GM19324 (cell line): ENCODE measurements around the gene NRXN3.

ENCODE experiments used
- ATAC-seq: cut with Tn5 transposase; IDR thresholded peaks from one replicate; pipeline ENCODE4 v1.9.1; 2021; ENCODE audit warnings: mild to moderate bottlenecking, moderate library complexity; ENCODE audit not compliant: unreplicated experiment, low FRiP score

NRXN3 gene

DNA sequence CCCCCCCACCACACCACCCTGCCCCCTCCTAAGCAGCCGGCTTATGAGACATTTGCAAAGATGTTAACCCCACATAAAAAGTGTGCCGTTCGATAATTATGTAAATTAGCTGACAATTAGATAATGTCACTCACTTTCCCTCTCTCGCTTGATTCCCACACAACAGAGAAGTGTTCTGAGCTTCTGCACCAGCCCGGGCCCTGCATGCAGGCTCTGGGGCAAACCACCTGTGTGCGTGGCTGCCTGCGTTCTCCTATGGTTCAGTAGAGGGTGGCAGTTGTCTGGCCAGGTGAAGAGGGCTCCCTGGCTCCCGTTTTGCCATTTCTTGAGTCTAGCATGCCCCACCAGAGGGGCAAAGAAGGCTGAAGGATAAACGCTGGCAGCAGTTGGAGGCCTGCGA is 68.0 kb downstream of the NRXN3 start:
- no peak for ATAC-seq

DNA sequence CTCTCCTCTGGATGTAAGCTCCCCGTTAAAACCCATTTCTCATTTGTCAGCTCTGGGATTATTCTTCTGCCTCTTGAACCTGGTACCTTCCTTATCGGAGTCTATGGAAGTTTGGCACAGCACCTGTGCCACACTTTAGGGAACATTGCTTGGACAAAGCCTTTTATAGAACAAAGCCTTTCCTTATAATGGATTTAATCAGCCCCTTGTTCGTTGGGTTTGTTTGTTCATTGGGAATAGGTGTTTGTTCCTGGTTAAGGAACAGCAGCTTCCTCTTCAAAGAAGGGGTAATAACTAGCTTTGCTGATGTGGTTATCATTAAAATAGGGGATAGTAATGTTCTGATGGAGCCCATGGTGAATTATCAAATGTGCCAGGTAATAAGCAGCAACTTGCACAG is 70.4 kb downstream of the NRXN3 start:
- no peak for ATAC-seq

DNA sequence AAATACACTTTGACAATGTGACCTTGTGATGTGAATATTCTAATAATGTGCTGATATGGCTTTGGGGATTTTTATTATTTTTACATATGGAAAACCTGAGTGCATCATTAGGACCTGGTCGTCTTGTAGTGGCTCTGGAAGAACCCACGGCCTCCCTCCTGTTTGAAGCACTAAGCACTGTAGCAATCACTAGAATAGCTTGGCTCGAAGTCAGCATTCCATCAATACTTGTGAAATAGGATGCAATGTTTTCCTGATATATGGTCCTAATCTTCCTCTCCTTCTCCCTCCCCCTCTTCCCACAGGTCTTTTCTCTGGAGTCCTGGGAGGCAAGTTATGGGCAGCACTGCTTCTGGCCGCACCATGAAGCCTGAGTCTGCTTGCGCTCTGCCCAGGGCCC is 71.9 kb downstream of the NRXN3 start:
- ATAC-seq: no peak

DNA sequence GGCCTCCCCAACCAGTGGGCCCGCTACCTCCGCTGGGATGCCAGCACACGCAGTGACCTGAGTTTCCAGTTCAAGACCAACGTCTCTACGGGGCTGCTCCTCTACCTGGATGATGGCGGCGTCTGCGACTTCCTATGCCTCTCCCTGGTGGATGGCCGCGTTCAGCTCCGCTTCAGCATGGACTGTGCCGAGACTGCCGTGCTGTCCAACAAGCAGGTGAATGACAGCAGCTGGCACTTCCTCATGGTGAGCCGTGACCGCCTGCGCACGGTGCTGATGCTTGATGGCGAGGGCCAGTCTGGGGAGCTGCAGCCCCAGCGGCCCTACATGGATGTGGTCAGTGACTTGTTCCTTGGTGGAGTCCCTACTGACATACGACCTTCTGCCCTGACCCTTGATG is 73.0 kb downstream of the NRXN3 start:
- ATAC-seq: no peak

DNA sequence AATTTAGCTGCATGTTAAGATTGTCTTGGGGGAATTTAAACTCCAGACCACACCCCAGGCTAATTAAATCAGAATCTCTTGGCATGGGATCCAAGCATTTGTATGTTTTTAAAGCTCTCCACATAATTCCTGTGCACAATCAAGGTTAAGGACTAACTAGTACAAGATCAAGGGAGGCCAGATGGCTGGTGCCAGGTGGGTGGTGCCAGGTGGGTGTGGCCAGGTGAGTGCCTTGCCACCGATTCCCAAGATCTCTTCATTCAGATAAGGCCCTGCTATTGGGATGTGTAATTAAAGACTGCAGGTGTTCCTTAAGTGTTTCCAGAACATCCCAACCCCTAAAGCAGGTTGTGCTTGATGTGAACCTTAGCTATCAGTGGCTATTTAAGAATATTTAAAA is 75.1 kb downstream of the NRXN3 start:
- ATAC-seq: no peak

DNA sequence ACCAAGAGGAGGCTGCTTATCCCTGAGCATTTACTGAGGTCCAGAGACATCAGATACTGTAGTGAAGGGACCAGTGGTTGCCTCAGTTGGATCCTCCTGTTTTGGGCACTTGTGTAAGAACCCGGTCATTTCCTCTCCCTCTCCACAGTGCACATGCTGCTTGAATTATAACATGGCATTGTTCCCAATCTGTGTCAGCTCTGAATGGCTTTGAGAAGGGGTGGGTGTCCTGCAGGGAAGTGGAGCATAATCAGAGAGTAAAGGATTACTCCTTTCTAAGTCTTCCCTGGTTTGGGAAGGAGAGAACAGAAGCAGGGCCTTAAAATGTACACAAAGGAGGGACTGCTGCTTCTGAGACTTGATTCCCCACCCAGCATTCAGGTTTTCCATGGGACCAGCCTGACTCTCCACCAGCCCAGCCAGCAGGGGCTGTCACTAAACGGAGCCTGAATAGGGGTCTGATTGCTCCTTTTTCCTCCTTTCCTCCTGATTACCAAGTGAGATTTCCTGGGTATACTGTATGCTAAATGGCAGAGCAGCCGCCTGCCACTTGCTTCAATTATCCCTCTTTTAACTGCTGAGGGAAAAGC is 78.4 kb downstream of the NRXN3 start:
- no peak for ATAC-seq

DNA sequence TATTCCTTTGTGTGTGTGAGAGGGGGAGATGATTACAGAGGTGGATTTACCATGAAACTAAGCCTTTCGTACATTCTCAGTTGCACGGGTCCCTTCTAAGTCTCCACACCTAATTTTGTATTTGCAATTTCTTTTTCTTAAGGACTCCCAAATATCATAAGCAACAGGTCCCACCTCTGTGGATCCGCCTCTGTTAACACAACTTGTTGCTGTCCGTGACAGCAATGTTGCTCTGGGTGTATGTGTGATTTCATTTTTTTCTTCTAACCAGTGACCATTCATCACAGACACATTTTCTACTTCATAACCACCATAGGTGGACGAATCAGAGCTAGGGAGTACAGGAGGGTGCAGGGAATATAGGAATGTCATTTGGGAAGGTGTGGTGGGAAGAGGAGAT is 81.1 kb downstream of the NRXN3 start:
- no peak for ATAC-seq

DNA sequence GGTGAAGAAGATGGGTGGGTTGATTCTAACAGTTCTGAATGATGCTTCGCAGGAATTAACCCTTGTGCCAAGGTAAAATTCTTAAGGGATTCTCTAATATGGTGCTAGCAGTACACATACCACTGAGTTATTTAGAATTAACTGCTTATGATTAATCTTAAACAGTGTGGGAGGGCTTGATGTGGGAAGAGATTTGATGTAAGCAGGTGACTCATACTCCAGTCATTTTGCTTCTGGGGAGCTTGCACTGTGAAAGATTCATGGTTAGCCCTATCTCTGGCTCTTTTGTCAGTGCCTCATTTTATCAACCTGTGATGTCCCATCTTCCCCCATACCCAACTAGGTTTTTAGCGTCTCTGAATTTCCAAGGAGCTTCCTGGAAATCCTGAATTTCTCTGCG is 83.8 kb downstream of the NRXN3 start:
- ATAC-seq: no peak

DNA sequence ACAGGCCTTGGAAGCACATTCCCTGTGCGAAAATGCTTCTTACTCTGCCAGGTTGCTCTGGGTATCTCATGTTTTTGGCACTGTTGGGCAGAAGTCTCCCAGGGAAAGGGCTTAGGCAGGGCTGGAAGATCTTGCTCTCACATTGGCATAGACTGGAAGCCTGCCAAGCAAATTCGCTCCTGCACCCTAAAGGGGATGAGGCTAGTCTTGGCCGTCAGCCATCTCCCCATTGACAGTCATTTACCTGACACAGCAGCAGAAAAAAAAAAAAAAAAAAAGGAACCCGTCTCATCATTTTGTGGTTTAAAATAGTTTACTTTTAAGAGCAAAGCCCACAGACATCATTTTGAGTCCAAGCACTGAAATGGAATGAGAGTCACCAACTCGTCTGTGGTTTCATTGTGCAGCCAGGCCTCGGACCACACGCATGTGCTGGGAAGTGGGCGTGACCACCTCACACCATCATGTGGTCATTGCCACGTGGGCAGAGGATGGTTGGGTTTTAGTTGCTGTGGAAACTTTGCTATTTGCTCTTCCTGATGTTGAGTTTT is 84.8 kb downstream of the NRXN3 start:
- ATAC-seq: no peak

DNA sequence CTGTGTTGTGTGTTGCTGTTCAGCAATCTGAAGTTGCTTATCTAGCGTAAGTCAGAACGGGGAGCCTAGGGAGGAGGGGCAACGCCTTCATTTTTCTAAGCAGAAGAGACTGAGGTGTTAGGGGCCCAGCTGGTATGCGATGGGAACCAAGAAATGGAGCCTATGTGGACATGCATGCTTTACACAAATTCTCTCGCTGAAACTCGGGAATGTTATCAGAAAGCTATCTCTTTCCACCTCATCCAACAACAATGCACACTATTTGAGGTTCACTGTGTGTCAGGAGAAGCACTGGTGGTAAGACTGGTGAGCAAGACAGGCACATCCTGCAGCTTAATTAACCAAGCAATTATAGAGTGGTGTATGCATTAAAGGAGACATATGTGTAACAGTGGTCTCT is 89.7 kb downstream of the NRXN3 start:
- no peak for ATAC-seq

DNA sequence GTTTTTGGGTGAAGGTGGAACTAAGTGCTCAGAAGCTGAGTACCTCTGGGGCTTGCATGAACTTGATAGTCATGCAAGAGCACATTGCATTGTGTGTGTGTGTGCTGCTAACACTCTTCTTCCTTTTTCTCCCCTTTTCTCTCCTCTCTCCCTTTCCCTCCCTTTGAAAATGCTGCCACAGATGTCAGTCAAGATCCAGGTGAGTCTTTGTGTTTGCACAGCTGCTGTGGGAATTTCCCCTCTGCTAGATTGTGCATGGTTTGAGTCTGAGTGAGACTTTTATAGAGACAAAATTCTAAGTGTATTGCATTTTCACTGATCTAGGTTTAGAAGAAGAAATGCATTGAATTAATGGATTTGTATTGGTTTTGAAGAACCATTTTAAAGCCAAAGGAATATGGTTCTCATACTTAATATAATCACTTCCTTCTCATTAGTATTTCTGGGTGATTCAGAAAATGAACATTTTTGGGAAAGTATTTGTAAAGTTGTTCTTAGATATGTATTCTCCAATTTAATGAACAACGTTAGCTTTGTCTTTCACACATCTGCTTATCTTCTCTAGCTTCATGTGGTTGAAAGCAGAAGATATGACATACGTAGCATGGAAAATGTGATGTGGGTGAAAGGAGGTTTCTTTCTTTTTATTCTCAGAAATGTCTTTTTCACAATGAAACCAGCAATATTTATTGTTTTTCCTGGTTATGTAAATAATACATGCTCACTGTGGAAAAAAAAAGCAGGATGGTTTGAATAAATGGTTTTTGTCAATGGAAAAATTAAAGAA is 108.5 kb downstream of the NRXN3 start:
- ATAC-seq: no peak

DNA sequence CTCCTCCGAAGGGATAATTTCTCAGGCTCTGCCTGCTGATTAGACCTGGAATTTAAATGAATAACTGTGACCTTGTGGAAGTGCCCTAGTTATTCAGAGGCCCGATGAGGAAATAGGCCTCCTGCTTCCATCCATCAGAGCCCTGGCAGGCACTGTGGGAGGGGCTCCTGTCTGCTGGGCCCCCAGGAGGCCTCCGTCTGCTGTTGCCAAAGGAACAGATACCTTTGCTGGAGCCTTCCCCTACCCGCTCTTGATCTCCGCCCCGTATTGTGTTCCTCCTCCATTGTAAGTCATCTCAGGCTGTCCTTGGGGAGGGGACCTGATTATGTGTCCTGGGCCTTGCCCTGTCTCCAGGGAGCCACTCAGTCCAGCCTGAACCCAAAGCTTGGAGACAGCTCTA is 112.3 kb downstream of the NRXN3 start:
- no peak for ATAC-seq

DNA sequence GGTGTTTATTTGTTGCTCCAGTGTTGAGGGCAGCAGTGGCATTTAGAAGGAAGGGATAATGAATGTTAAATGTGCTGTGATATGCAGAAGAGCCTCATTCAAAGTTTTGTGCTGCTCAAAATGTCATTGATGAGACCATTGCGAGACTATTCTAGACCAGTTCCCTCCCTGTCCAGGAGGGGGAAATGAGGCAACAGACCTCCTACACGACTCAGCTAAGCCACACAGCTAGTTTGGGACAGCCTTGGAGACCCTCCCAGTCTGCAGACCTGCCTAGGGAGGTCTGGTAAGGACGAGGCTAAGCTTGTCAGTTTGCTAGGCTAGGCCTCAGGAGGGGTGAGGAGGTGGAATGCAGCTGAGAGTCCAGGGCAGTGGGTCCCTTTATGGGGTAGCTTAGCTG is 116.0 kb downstream of the NRXN3 start:
- no peak for ATAC-seq

DNA sequence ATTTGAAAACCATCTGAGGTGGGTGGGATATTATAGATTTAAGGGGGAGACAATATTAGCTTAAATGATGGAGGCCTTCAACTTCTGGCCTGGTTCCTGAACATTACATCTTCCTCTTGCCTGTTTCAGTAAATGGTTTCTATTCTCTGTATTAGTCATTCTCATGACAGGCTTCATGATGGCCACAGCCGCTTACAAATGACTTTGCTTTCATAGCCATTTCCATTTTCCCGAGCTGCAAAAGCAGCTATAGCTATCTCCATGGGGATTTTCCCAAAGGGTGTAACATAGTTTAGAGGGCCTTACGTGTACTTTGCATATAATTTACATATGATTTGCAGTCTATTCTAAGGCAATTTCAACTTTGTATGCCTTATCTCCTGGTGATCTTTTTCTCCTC is 121.8 kb downstream of the NRXN3 start:
- ATAC-seq: no peak

DNA sequence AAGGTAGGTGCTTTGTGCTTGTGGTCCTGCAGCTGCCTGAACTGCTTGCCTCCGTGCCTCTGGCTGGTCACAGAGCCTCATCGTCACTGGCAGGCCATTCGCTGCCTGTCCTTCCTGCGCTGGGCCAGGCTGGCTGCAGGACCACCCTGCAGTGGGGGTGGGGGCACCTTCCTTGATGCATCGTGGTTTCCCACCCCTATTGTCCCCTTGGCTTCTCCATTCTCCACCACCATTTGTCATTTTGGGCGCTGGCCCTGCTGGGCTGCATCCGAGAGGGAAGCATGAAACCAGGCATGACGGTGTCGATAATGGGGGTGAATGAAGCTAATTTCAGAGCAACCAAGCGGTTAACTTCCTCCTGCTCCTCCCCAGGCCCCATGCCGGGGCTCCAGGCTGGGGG is 127.7 kb downstream of the NRXN3 start:
- ATAC-seq: no peak

DNA sequence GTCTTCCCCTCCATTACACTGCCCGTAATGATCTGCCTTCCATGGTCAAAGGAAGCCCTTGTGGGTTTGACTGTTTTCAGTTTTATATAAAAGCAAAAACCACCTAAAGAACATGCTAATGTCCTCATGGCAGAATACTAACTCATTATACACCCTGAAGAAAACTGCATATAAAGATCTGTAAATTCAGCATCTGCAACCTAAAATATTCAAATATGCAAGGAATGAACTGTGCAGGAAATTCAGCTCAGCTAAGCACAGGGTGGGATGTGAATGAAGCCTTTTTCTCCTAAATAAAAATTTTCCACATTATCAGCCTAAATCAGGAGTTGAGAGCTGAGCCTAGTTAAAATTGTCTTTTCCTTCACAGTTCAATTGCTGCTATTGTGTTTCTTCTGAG is 128.1 kb downstream of the NRXN3 start:
- no peak for ATAC-seq

DNA sequence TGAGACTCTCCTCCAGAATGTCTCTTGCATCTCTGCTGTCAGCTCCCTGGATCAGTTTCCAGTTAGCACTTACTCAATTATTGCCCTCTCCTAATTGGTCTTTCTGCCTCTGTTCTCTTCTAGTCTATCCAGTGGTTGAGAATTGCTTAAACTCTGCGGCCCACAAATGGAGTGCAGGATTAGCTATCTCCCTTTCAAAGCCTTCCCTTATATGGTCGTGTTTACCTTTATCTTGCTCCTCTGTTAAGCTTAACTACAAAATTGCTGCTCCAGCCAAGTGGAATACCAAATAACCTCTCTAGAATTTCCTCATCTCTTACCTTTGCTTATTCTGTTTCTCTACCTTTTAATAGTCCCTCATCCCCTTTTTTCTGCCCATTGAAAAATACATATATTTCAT is 132.7 kb downstream of the NRXN3 start:
- no peak for ATAC-seq

DNA sequence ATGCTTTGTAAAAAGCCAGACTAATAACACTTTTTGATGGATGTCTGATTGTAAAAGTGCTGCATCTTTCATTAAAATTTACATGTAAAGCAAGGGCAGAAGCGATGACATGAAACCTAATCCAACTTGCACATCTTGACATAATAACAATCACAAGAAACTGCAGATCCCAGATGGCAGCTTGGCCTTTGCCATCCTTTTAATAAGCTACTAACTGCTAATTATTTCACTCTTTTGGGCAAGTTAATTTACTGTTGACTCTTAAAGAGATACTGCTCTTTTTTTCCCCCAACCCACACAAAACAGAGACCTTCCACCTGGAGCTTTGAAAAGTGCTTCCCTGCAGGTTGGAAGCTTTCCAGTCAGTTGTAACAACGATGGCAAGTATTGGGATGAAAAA is 137.5 kb downstream of the NRXN3 start:
- ATAC-seq: no peak

DNA sequence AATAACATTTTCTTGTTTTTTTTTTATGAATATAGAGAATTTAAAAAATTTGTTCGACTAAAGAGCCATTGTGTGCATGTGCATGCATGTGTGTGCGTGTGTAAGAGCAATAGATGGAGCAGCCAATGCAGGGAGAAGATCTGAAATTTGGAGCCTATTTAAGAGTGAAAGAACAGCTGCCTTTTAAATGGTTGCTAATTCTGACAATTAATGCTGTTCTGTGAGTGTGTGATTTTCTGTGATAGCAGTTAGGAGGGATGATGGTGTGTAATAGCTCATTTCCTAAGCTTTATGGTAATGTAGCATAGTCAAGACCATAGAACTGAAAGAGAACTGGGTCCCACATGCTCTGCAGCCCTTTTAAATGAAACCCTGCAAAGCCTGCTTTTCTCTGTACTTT is 137.9 kb downstream of the NRXN3 start:
- ATAC-seq: no peak

DNA sequence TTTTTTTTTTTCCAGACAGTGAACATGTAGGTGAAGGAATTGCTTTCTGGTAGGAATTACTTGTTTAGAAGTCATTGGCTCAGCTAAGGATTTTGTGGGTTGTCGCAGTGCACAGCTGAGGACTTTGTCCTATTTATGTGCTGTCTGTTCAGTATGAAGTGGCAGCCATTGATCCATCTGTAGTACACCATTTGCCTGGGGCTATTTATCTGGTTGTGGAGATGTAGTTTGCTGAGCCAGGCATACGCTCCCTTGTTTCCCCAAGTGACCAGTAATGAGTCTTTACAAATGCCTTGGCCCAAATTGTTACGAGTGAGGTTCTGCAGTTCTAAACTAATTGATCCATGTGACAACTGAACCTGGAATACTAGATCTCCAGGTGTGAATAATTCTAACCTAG is 140.1 kb downstream of the NRXN3 start:
- no peak for ATAC-seq

DNA sequence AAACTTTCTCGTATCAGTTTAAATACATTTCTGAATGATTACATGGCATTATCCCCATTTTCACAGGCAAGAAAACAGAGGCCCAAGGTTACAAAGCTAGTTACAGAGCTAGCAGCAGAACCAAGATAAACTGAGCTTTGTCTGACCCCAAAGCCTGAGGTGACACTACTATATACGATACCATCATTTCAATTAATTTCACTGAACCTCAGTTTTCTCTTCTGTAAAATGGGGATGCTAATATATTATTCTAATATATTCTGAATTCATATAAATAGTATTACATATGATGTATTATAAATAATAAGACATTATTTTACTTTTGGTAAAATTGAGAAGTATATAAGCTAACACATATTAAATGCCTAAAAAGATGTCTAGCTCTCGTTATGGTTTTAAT is 143.3 kb downstream of the NRXN3 start:
- no peak for ATAC-seq

DNA sequence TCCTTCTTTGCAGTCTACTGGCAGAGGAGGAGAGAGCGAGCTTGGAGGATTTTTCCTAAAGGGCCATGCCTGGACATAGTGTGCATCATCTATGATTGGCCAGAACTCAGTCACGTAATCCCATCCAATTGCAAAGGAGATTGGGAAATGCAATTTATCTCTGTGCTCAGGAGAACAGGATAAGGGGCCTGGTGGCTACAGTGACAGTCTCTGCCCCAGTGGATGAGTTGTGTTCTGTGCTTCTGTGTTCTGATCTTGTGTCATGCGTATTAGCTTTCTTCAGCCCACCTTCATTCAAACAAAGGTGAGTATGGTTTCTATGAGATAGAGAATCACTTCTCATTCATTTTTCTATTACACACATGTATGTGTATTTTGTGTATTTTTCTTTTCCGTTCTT is 144.3 kb downstream of the NRXN3 start:
- ATAC-seq: no peak
